ENCODE data around the gene DOCK4.

GRCh38 chr7:111998326-111998725 is 207.9 kb downstream of the DOCK4 start:
- TF ChIP-seq SP1 (IDR thresholded peaks at IDR 0.05): no peak
- no peak for TF ChIP-seq BHLHE40 (IDR thresholded peaks at IDR 0.05; ENCODE audit: borderline replicate concordance)
- TF ChIP-seq L3MBTL2 (conservative IDR thresholded peaks at IDR 0.05): no peak
- no peak for TF ChIP-seq ELF4 (IDR thresholded peaks at IDR 0.05)
- TF ChIP-seq HDGF (IDR thresholded peaks at IDR 0.05; ENCODE audit: borderline replicate concordance): no peak
- no peak for TF ChIP-seq FOXA1 (IDR thresholded peaks at IDR 0.05)
- TF ChIP-seq ARNT (IDR thresholded peaks at IDR 0.05): no peak
- no peak for TF ChIP-seq FOXK2 (IDR thresholded peaks at IDR 0.05)
- no peak for TF ChIP-seq NFRKB (IDR thresholded peaks at IDR 0.05)
- TF ChIP-seq ZNF384 (IDR thresholded peaks at IDR 0.05): no peak
- no peak for TF ChIP-seq TARDBP (IDR thresholded peaks at IDR 0.05)
- no peak for TF ChIP-seq FOXM1 (IDR thresholded peaks at IDR 0.05; ENCODE audit: borderline replicate concordance)
